Measurements from ENCODE around the gene DCDC1. TPM values are rescaled to one million over a fixed set of nuclear protein-coding genes. Genes with fewer than 3 reads are reported as not detected.

Gene DCDC1
- total and polyA plus RNA-seq, 2 donors (not counting 1 experiment from before 2014, with no cell fraction given): 0.05 to 0.17 TPM

DNA sequence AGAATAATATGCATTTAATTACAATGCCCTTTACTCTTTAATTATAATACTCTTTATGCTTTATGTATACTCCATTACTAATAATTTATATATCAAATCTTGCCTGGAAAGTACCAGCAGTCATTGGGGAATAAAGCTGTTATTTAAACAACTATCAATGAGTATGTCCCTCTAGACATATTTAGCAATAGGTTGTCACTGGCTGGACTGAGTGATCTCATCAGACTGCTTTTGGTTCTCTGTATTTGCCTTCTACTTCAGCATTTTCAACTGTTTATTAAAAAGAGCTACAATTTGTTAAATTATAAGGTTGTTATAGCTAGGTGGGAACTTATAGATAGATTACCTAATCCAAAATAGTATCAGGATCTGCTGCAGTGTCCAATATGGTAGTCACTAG is 267.2 kb downstream of the DCDC1 start:
- H3K27ac ChIP-seq (ENCODE audit: insufficient read depth, low read length): no peak overlapping the region
- H4K20me1 ChIP-seq (ENCODE audit: control insufficient read depth, extremely low read depth, insufficient read depth, low read length): no peaks in the 10 kb centered on the region
- H3K9ac ChIP-seq (ENCODE audit: insufficient read depth, low read length): no peak overlapping the region
- no peaks in the 10 kb centered on the region for H3K36me3 ChIP-seq (ENCODE audit: control insufficient read depth, insufficient read depth, low read length)
- H3K9me3 ChIP-seq (ENCODE audit: control insufficient read depth, insufficient read depth, low read depth, low read length): no peaks in the 10 kb centered on the region
- no peak for DNase-seq (ENCODE audit: low read depth in 2 of 2)
- no peaks in the 10 kb centered on the region for H3K79me2 ChIP-seq (ENCODE audit: control insufficient read depth, insufficient read depth, low read length)
- no peak overlapping the region for H2AFZ ChIP-seq (ENCODE audit: low read length)
- no peak overlapping the region for H3K4me3 ChIP-seq (replicated peaks in 1 of 4; ENCODE audit: control extremely low read depth in 1 of 4, insufficient read depth in 1 of 4, low read depth in 3 of 4, low read length in 4 of 4)
- no peak for TF ChIP-seq EZH2 (IDR thresholded peaks at IDR 0.05; ENCODE audit: low read length, missing control alignments)
- TF ChIP-seq, protein P1, sequence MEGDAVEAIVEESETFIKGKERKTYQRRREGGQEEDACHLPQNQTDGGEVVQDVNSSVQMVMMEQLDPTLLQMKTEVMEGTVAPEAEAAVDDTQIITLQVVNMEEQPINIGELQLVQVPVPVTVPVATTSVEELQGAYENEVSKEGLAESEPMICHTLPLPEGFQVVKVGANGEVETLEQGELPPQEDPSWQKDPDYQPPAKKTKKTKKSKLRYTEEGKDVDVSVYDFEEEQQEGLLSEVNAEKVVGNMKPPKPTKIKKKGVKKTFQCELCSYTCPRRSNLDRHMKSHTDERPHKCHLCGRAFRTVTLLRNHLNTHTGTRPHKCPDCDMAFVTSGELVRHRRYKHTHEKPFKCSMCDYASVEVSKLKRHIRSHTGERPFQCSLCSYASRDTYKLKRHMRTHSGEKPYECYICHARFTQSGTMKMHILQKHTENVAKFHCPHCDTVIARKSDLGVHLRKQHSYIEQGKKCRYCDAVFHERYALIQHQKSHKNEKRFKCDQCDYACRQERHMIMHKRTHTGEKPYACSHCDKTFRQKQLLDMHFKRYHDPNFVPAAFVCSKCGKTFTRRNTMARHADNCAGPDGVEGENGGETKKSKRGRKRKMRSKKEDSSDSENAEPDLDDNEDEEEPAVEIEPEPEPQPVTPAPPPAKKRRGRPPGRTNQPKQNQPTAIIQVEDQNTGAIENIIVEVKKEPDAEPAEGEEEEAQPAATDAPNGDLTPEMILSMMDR (conservative IDR thresholded peaks at IDR 0.05 in 1 of 2, IDR thresholded peaks at IDR 0.05 in 1 of 2; ENCODE audit: low read depth in 1 of 2, low read length in 2 of 2): no peak
- H3K4me2 ChIP-seq (ENCODE audit: extremely low read depth, insufficient read depth, low read length): no peak overlapping the region
- no peaks in the 10 kb centered on the region for H3K27me3 ChIP-seq (ENCODE audit: control insufficient read depth, insufficient read depth, low read length)
- H3K4me1 ChIP-seq (ENCODE audit: control insufficient read depth, extremely low read depth, insufficient read depth, low read length): no peaks in the 10 kb centered on the region

DNA sequence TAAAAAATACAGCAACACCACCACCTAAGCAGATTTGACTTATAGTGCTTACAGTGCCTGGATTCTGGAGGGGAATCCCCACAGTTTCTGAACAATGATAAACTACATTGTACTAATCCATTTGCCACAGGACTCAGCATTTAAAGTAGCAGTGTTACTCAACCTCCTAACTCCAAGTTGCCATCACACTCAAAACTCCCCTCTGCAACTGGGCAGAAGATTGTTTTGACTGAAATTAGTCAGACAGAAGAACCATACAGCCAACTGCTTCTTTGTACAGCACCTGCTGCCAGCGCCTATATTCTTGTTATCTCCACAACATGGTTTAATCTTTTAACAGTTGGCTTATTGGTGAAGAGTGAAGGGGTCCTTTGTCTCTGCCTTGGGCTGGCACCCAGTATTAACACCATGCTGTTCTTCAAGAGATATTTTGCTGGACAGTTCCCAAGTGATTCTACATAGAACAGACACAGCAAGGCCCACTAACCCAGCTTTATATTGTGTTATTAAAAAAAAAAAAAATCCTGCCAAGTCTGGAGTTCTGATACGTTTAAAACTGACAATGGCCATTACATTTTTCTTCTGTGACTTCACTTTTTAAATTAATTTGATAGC is 273.2 kb downstream of the DCDC1 start:
- H3K36me3 ChIP-seq (ENCODE audit: control insufficient read depth, insufficient read depth, low read length): no peaks in the 10 kb centered on the region
- no peaks in the 10 kb centered on the region for H3K27me3 ChIP-seq (ENCODE audit: control insufficient read depth, insufficient read depth, low read length)
- no peak overlapping the region for H3K4me2 ChIP-seq (ENCODE audit: extremely low read depth, insufficient read depth, low read length)
- no peak overlapping the region for H3K4me3 ChIP-seq (replicated peaks in 1 of 4; ENCODE audit: control extremely low read depth in 1 of 4, insufficient read depth in 1 of 4, low read depth in 3 of 4, low read length in 4 of 4)
- no peaks in the 10 kb centered on the region for H3K9me3 ChIP-seq (ENCODE audit: control insufficient read depth, insufficient read depth, low read depth, low read length)
- TF ChIP-seq, protein P1 (conservative IDR thresholded peaks at IDR 0.05 in 1 of 2, IDR thresholded peaks at IDR 0.05 in 1 of 2; ENCODE audit: low read depth in 1 of 2, low read length in 2 of 2): no peak
- no peak for TF ChIP-seq EZH2 (IDR thresholded peaks at IDR 0.05; ENCODE audit: low read length, missing control alignments)
- no peaks in the 10 kb centered on the region for H3K4me1 ChIP-seq (ENCODE audit: control insufficient read depth, extremely low read depth, insufficient read depth, low read length)
- H3K79me2 ChIP-seq (ENCODE audit: control insufficient read depth, insufficient read depth, low read length): no peaks in the 10 kb centered on the region
- H3K27ac ChIP-seq (ENCODE audit: insufficient read depth, low read length): no peak overlapping the region
- H2AFZ ChIP-seq (ENCODE audit: low read length): no peak overlapping the region
- no peaks in the 10 kb centered on the region for H4K20me1 ChIP-seq (ENCODE audit: control insufficient read depth, extremely low read depth, insufficient read depth, low read length)
- no peak for DNase-seq (ENCODE audit: low read depth in 2 of 2)
- H3K9ac ChIP-seq (ENCODE audit: insufficient read depth, low read length): no peak overlapping the region

DNA sequence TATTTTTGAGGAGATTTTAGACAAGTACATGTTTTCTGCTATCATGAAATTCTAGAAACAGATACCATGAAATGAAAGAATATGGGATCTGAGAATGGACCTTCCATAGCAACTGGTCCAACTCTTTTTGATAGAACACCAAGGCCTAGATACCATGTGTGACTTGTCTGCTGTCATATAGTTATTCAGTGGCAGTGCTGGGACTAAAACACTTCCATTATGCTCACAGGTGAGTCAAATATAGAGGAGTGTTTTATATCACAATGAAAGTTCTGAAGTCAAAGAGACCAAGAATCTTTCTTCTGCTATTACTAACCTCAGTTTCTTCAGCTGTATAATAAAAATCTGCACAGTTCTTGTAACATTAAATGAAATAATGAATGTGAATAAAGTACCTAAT is 276.9 kb downstream of the DCDC1 start:
- TF ChIP-seq, protein P1 (conservative IDR thresholded peaks at IDR 0.05 in 1 of 2, IDR thresholded peaks at IDR 0.05 in 1 of 2; ENCODE audit: low read depth in 1 of 2, low read length in 2 of 2): no peak
- no peak for TF ChIP-seq EZH2 (IDR thresholded peaks at IDR 0.05; ENCODE audit: low read length, missing control alignments)
- H3K9ac ChIP-seq (ENCODE audit: insufficient read depth, low read length): no peak overlapping the region
- H3K27me3 ChIP-seq (ENCODE audit: control insufficient read depth, insufficient read depth, low read length): no peaks in the 10 kb centered on the region
- no peaks in the 10 kb centered on the region for H3K4me1 ChIP-seq (ENCODE audit: control insufficient read depth, extremely low read depth, insufficient read depth, low read length)
- H2AFZ ChIP-seq (ENCODE audit: low read length): no peak overlapping the region
- H3K27ac ChIP-seq (ENCODE audit: insufficient read depth, low read length): no peak overlapping the region
- DNase-seq (ENCODE audit: low read depth in 2 of 2): no peak
- no peaks in the 10 kb centered on the region for H4K20me1 ChIP-seq (ENCODE audit: control insufficient read depth, extremely low read depth, insufficient read depth, low read length)
- no peaks in the 10 kb centered on the region for H3K9me3 ChIP-seq (ENCODE audit: control insufficient read depth, insufficient read depth, low read depth, low read length)
- no peak overlapping the region for H3K4me3 ChIP-seq (replicated peaks in 1 of 4; ENCODE audit: control extremely low read depth in 1 of 4, insufficient read depth in 1 of 4, low read depth in 3 of 4, low read length in 4 of 4)
- no peak overlapping the region for H3K4me2 ChIP-seq (ENCODE audit: extremely low read depth, insufficient read depth, low read length)
- H3K79me2 ChIP-seq (ENCODE audit: control insufficient read depth, insufficient read depth, low read length): no peaks in the 10 kb centered on the region
- no peaks in the 10 kb centered on the region for H3K36me3 ChIP-seq (ENCODE audit: control insufficient read depth, insufficient read depth, low read length)
